Measurements from ENCODE around the gene DNAJB12.
A peak's percentile ranks its signal among the peaks of the same experiment; 100 is the strongest.
"Not testable (repeated sequence)": the region's sequence is repeated elsewhere in the genome, so short reads cannot be mapped to it uniquely, and the experiment has no call there.

Gene DNAJB12

DNA sequence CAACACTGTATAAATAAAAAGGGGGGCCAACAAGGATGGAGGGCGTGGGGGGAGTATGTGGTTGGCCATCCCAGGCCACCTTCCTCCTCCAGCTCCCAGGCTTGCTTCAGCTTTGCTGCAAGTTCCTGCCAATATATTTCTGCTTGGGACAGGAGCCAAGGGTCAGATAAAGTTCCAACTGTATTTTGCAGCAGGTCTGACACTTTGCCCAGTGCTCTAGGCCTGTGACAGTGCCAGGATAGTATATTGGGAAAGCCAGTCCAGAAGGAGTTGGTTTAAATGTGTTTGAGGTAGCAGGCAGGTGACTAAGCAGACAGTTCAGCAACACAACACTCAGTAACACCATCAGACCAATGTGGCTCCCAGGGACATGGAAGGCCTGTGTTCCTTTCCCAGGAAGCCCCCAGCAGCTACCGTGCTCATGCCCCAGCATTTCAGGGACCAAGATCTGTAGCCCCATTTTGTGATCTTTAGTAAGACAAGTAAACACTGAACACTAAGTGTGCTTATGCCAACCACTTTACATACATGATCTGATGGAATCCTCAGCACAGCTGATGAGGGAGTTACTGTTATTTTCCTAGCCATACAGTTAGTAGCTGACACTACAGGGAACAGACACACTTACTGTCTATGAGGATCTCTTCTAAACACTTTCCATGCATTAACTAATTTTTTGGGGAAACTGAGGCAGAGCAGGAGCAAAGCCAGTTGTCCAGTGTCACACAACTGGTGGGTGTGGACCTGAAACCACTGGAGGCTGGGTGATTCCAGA lies 38.9 kb downstream of the DNAJB12 start:
- DNase-seq, result no peak

GRCh38 chr10:72315054-72315453 lies 39.7 kb downstream of the DNAJB12 start:
- DNase-seq, result no peak

DNA sequence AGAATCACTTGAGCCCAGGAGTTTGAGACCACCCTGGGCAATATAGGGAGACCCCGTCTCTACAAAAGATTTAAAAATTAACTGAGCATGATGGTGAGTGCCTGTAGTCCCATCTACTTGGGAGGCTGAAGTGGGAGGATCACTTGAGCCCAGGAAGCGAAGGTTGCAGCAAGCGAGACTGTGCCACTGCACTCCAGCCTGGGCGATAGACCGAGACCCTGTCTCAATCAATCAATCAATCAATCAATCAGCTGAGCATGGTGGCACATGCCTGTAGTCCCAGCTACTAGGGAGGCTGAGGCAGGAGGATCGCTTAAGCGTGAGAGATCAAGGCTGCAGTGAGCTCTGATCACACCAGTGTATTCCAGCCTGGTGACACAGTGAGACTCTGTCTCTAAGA lies 40.5 kb downstream of the DNAJB12 start:
- no peak for DNase-seq

DNA sequence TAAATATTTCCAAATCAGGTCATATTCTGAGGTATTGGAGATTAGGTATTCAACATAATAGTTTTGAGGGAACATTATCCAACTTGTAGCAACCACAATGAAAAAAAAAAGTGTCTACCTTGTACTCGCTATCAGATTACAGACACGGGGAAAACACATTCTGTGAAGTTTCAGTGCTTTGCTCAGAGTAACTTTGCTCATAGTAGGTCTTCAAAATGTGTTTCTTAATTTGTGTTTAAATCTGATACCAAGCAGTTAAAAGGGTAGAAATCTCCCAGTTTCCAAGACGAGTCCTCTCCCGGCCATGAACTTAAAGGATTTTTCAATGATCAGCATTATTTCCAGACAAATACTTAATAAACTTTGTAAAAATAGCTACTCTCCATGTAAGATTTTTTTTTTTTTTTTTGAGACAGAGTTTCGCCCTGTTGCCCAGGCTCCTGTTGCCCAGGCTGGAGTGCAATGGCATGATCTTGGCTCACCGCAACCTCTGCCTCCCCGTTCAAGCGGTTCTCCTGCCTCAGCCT lies 41.8 kb downstream of the DNAJB12 start:
- no peak for DNase-seq

DNA sequence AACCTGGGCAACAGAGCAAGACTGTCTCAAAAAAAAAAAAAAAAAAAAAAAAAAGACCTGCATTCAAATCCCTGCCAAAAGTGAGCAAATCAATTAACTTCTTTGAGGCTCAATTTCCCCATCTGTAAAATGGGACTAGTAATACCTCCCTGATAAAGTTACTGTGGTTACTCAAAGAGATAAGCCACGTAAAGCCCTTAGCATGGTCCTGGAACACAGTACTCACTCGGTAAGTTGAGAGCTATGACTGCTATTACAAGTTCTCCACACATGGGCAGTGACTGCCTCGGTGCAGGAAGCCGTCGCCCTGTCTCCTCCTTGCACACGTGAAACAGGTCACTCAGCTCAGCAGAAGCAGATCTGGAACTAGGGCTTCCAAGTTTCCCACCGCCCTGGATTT lies 43.1 kb downstream of the DNAJB12 start:
- DNase-seq, result no peak

- no peak for DNase-seq
Measured at GRCh38 chr10:72310636-72311035, 44.1 kb downstream of the DNAJB12 start.

DNA sequence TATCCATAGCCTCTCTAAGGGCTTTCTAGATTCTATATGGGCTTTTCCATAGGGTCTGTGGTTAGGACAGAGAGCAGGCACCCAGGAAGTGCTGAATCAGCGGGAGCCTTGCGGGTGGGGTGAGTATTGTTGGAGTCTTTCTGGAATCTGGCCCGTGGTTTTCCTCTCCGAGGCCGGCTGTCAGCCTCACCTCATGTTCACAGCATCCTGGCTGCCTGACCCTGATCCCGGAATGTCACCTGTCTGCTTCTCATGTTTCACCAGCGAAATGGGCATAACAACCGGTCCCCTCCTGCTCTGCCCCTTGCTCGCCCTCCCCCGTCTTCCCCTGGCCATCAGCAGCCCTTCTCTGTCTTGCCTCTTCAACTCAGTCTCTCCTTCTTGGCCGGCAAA lies 44.5 kb downstream of the DNAJB12 start:
- DNase-seq, result no peak

- DNase-seq, result no peak
Measured at GRCh38 chr10:72309290-72310240, 45.2 kb downstream of the DNAJB12 start.

GRCh38 chr10:72308320-72308987 lies 46.3 kb downstream of the DNAJB12 start:
- DNase-seq, result no peak

DNA sequence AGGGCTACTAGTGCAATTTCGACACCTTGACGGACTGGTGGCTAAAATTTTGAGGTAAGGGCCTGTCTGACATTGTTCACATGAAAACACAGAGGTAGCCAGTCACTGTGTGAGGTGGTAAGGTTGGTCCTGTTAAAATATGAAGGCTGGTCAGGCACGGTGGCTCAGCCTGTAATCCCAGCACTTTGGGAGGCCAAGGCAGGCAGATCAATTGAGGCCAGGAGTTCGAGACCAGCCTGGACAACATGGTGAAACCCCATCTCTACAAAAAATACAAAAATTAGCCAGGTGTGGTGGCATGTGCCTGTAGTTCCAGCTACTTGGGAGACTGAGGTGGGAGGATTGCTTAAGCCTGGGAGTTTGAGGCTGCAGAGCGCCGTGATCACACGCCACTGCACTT lies 47.0 kb downstream of the DNAJB12 start:
- not testable (repeated sequence) for DNase-seq

GRCh38 chr10:72306215-72306760 lies 48.4 kb downstream of the DNAJB12 start:
- no peak for DNase-seq

GRCh38 chr10:72303424-72304128 lies 51.1 kb downstream of the DNAJB12 start:
- no peak for DNase-seq

DNA sequence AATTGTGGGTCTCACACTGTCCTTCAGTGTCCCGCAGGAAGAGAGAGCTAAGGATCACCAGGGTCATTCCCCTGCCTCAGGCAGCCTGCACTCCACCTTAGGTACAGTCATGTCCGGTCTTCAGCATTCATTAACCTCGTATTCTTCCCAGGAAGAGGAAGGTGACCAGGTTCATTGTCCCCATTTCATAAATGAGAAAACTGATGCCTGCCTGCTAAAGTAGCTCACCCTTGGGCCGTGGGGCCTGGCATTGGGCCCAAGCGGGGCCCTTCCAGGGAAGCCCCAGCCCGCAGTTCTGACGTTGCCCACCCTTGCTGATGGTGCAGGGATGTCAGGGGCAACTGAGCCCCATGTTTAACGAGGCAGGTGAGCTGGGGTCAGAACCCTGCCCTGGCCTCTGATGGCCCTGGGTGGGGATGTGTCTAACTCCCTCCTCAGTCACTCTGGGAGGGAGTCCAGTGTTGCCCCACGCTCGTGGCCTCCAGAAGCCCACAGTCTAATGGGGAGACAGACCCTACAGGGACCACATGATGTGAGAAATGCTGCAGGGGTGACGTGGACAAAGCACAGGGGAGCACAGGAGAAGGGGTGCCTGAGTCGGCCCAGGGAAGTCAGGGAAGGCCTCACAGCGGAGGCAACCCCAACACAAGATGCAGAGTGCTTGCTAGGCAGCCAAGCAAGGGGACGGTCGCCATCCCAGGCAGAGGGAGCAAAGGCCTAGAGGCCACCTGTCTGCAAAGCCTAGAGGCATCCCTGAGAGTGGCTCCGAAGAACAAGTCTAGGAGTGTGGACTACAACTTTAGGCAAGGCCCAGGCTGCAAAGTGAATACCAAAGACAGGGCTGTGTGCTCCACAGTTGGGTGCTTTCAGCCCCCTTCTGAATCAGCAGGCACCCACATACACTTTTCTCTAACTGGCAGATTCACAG lies 55.9 kb downstream of the DNAJB12 start:
- no peak for DNase-seq

GRCh38 chr10:72297805-72298591 lies 56.7 kb downstream of the DNAJB12 start:
- DNase-seq, result peak; percentile 83

DNA sequence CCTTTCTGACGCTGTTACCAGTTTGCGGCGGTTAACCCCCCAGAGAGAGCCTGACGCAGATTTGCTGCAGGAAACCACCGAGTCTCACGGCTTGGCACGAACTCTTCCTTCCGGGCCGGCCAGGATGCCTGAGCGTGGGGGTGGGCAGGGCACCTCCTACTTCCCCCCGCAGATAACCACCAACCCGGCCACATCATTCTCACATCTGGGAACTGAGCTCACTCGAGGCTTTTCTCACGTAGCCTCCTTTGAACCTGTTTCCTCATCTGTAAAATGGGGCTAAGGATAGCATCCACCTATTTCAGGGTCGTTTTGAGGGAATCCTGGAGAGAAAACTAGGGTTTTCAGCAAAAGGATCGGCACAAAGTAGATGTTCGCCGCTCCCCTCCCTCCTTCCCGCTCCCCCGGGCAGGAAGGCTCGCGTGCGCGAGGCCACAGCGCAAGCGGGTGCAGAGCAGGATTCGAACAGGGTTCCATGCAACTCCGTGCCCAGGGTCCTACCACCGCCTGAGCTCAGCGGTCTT lies 57.4 kb downstream of the DNAJB12 start:
- peak; percentile 93 for DNase-seq

- not testable (repeated sequence) for DNase-seq
Measured at GRCh38 chr10:72296829-72297280, 57.9 kb downstream of the DNAJB12 start.

DNA sequence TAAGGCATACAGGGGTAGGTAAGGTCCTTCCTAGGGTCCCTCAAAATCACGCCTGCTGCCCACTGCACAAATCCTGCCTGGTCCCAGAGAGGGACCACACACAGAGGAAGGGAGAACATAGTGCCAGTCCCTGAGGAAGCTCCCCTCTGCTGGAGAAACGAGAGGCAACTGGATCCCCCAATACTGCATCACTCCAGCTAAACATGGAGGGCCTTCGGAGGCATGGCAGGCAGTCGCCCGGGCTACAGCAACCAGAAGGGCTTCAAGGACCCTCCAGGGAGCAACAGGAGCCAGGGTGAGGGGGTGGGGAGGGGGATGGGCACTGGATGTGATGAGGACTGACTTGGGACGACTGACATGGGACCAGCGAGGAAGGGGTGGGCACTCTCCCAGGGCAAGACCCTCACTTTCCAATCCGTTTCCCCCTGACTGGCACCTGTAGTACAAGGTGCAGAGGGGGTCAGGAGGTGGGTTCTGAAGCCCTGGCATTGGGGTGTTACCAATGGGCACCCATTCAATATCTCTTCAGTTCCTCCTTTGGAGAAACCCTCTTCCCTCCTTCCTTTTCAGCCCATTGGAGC lies 59.3 kb downstream of the DNAJB12 start:
- no peak for DNase-seq

DNA sequence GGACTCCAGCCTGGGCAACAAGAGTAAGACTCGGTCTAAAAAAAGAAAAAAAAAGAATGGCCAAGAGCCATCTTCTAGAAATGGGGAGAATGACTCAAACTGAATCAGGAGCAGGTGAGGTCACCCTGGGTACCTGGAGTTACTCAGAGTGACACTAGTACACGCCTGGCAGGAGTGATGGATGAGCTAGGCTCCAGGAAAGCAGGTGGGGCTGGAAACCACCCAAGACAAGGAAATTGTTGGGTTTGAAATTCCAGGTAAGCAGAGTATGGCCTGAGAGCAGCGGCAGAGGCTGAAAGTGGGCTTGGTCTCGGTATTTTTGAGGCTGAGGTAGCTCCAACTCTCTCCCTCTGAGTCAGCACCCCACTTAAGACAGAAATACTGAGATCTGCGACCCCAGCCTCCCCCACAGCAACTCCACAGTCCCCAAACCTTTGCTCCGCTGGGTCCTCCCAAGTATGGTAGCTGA lies 62.5 kb downstream of the DNAJB12 start:
- DNase-seq, result peak; percentile 22

GRCh38 chr10:72291019-72291532 lies 63.6 kb downstream of the DNAJB12 start:
- DNase-seq, result no peak

All from effector CD4-positive, alpha-beta T cell (primary cell).